Heart left ventricle (tissue), 16 donors: ENCODE results near the gene JPH3. TPM values are rescaled to one million over a fixed set of nuclear protein-coding genes. Genes with fewer than 3 reads are reported as not detected.

Source experiments
- ATAC-seq, 4 donors: fragments of 200-7000 bp; cut with Tn5 transposase; one replicate each; pipeline ENCODE4 v1.9.1; 2020 to 2022; ENCODE audit warnings: moderate library complexity in 4 of 4, mild to moderate bottlenecking in 3 of 4, moderate number of reproducible peaks in 1 of 4
- DNase-seq, 5 donors: peaks; one replicate each; pipeline ENCODE4 v3.0.0-alpha.2; 2020
- H3K27ac ChIP-seq, 12 donors: fragments of 200-600 bp; sonication (generic) in 4 of 12; one replicate each; pipeline versions ENCODE4 v1.5.0 to v1.8.0; 2016 to 2022; ENCODE audit warnings: mild to moderate bottlenecking in 2 of 12
- H3K27me3 ChIP-seq, 9 donors: fragments of 200-600 bp; sonication (generic) in 2 of 9; one replicate each; pipeline versions ENCODE4 v1.5.1 to v1.8.0; 2016 to 2022; ENCODE audit warnings: mild to moderate bottlenecking in 3 of 9
- H3K36me3 ChIP-seq, 9 donors: fragments of 200-600 bp; sonication (generic) in 2 of 9; one replicate each; pipeline versions ENCODE4 v1.5.0 to v1.8.0; 2018 to 2022; ENCODE audit warnings: mild to moderate bottlenecking in 2 of 9
- H3K4me1 ChIP-seq, 12 donors: fragments of 200-600 bp; sonication (generic) in 4 of 12; one replicate each; pipeline versions ENCODE4 v1.5.0 to v1.8.0; 2016 to 2022; ENCODE audit warnings: mild to moderate bottlenecking in 3 of 12
- H3K4me3 ChIP-seq, 12 donors: fragments of 200-600 bp; sonication (generic) in 4 of 12; one replicate each; pipeline versions ENCODE4 v1.5.0 to v1.8.0; 2017 to 2022; ENCODE audit warnings: mild to moderate bottlenecking in 9 of 12, moderate library complexity in 4 of 12
- H3K9me3 ChIP-seq, 12 donors: fragments of 200-600 bp; sonication (generic) in 4 of 12; one replicate each; pipeline versions ENCODE4 v1.5.0 to v1.8.0; 2016 to 2022; ENCODE audit warnings: mild to moderate bottlenecking in 1 of 12
- POLR2A ChIP-seq, 2 donors: fragments of 450-650 bp; IDR thresholded peaks; one replicate each; pipeline ENCODE4 v1.6.1; 2017; ENCODE audit warnings: antibody characterized with exemption in 2 of 2, mild to moderate bottlenecking in 2 of 2, moderate library complexity in 2 of 2
- WGBS, 4 donors: extraction: QIAGEN DNeasy Blood & Tissue Kit in 2 of 4; methylation state at CpG; one replicate each; pipeline versions ENCODE4 v1.1.5 to v1.1.7; 2013 to 2018; 5-methylcytosine and 5-hydroxymethylcytosine counted together
- intact Hi-C, 10 donors: fragments of 100-400 bp; cut with DNase I; formaldehyde crosslinking; loops; one replicate each; pipeline versions ENCODE4 v1.11.1 to v1.14.2; 2022
- polyA plus RNA-seq, 2 donors: library from polyadenylated mRNA; stranded (reverse); fragments of 200-250 nt; gene quantifications; one replicate each; pipeline ENCODE4 v1.2.3, GENCODE V29; 2013
- total RNA-seq, 9 donors: library from RNA; depleted of rRNA in 2 of 9; stranded (reverse); fragments of >200 nt in 2 of 9; fragmentation: NEBNext Ultra II Directional in 3 of 9; extraction: Animal tissue kit (Norgen Biotek cat#: 25700) in 3 of 9; gene quantifications; one replicate each; pipeline versions ENCODE4 v1.1.0 to v1.2.4, GENCODE V29; 2016 to 2023
- TF ChIP-seq, protein P1 (sequence below), 12 donors: fragments of 200-600 bp; sonication (generic) in 4 of 12; IDR thresholded peaks; one replicate each; pipeline versions ENCODE4 v1.5.0 to v1.8.0; 2018 to 2022; ENCODE audit warnings: antibody characterized with exemption in 12 of 12, mild to moderate bottlenecking in 5 of 12
- donor health status: ischemic (EF 13 %, LVEDD 7.1; RV severe dilation, severe dysfunction).
- donor health status: healthy with polysubstance abuse.
- donor health status: DM: no; HTN: yes; CAD: no.
- donor health status: DM: no; HTN: no; CAD: no.
- donor health status: ischemic (EF 25% LVEDD 6.9; RV normal size, moderate dysfunction).
- donor health status: ischemic (EF 25% LVEDD 5.7; RV mildly dilated, moderate dysfunction).
- donor health status: healthy.
- donor health status: DM: yes; HTN: yes; CAD: no.
- donor health status: ischemic (EF 35%, LVEDD 5.7; RV mildly dilated, moderate dysfunction).
- donor health status: nonischemic (EF 11% LVEDD 7.7; RV severe dilation, severe dysfunction).
- donor health status: DM: yes; HTN: yes; CAD: no.
- donor health status: PGD.
- donor health status: ischemic (EF 29% LVEDD 5.4; RV normal size, mild dysfunction).
- donor health status: nonischemic (EF 23%, LVEDD 6.1; RV moderate dilation, normal function).

The JPH3 gene
- total and polyA plus RNA-seq, 11 donors = 0.03 to 0.58 (median 0.21) TPM; not detected in 7

DNA sequence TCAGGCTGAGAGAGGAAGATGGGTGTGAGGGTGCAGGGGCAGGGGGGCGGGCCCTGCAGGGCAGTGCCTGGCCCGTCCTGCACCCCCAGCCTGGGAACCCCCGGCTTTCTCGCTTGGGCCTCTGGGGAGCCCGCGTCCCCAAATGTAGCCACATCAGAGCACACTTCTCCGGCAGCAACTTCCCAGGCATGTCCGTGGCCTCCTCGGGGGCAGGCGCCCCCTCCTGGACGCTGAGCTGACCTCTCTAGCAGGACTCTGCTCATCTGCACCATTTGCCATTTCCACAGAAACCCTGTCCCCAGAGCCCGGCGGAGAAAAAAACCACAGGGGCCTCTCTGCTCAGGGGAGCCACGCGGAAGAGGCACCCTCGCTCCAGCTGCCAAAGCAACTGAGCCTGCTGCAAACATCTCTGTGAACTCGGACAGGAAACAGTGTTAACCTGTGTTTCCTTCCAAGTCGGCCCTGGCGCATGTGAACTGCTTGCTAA lies 100.1 kb downstream of the JPH3 start:
- Histone ChIP-seq H3K4me1 (peaks cover 0 to 15% (median 0%) of the 10 kb centered on the region in 12 donors), H3K27ac (no peak overlapping the region), H3K36me3 (peaks cover 0 to 35% (median 8%) of the 10 kb centered on the region in 9 donors), H3K9me3 (no peaks in the 10 kb centered on the region), H3K27me3 (no peaks in the 10 kb centered on the region), H3K4me3 (no peak overlapping the region)
- intact Hi-C loops = loop anchor here in 1 of 10 donors (5.0 kb wide), 1 partner anchor 115 kb away; no protein-coding TSS in a partner anchor
- TF ChIP-seq, protein P1, sequence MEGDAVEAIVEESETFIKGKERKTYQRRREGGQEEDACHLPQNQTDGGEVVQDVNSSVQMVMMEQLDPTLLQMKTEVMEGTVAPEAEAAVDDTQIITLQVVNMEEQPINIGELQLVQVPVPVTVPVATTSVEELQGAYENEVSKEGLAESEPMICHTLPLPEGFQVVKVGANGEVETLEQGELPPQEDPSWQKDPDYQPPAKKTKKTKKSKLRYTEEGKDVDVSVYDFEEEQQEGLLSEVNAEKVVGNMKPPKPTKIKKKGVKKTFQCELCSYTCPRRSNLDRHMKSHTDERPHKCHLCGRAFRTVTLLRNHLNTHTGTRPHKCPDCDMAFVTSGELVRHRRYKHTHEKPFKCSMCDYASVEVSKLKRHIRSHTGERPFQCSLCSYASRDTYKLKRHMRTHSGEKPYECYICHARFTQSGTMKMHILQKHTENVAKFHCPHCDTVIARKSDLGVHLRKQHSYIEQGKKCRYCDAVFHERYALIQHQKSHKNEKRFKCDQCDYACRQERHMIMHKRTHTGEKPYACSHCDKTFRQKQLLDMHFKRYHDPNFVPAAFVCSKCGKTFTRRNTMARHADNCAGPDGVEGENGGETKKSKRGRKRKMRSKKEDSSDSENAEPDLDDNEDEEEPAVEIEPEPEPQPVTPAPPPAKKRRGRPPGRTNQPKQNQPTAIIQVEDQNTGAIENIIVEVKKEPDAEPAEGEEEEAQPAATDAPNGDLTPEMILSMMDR (IDR thresholded peaks at IDR 0.05) = peak in 10 of 12 donors; percentile 12 to 59 (median 37)
- TF ChIP-seq POLR2A (IDR thresholded peaks at IDR 0.05) = no peak
- ATAC-seq (peak in 1 of 4 donors; percentile 36), DNase-seq (no peak)
- 43 to 54% (median 50%) methylated on average over 15 to 19 of the region's 19 CpGs for WGBS, 4 donors

DNA sequence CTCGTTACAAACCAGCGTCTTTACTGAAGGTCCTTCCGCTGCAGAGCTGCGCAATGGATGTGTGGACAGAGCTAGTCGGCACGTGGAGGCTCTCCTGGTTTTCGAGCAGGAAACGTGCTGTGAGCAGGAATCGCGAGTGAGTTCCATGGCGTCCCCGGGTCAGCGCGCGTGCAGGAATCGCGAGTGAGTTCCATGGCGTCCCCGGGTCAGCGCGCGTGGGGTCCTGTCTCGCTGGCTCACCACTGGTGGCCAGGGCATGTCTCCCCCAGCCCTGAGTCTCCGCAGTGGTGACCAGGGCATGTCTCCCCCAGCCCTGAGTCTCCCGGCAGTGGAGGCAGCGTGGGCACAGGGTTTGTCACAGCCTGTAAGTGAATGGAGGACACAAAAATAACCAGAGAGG lies 100.8 kb downstream of the JPH3 start:
- intact Hi-C loops = loop anchor here in 1 of 10 donors (5.0 kb wide), 1 partner anchor 116 kb away; no protein-coding TSS in a partner anchor
- Histone ChIP-seq H3K27ac (no peak overlapping the region), H3K9me3 (no peaks in the 10 kb centered on the region), H3K27me3 (no peaks in the 10 kb centered on the region), H3K4me1 (peaks cover 0 to 15% (median 0%) of the 10 kb centered on the region in 12 donors), H3K36me3 (peaks cover 0 to 42% (median 15%) of the 10 kb centered on the region in 9 donors), H3K4me3 (no peak overlapping the region)
- 68 to 88% (median 83%) methylated on average over 25 to 26 of the region's 26 CpGs for WGBS, 4 donors
- DNase-seq (no peak), ATAC-seq (no peak)
- TF ChIP-seq, protein P1 (IDR thresholded peaks at IDR 0.05) = no peak
- no peak for TF ChIP-seq POLR2A (IDR thresholded peaks at IDR 0.05)

DNA sequence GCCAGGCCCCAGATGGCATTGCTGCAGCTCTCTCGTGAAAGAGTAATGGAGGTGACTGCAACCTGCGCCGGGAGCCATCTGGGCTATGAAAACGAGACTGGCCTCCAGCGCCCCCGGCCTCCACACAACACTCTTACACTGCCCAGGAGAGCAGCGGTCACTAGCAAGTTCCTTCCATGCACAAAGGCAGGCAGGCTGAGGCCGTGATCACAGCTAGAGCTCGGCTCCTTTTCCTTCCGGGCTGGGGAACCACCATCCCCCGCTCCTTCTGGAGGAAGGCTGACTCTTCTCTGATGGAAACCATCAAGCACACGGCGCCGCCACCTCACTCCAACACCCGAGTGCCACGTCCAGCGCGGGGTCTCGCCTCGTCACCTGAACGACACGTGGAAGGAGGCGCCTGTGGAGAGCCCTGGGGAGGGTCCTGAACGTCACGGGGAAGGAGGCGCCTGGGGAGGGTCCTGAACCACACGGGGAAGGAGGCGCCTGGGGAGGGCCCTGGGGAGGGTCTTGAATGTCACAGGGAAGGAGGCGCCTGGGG lies 101.6 kb downstream of the JPH3 start:
- TF ChIP-seq, protein P1 (IDR thresholded peaks at IDR 0.05) = no peak
- no peak for TF ChIP-seq POLR2A (IDR thresholded peaks at IDR 0.05)
- DNase-seq (no peak), ATAC-seq (no peak)
- intact Hi-C loops = loop anchor here in 1 of 10 donors (5.0 kb wide), 1 partner anchor 117 kb away; no protein-coding TSS in a partner anchor
- no peaks in the 10 kb centered on the region for H3K9me3 ChIP-seq
- peaks cover 0 to 15% (median 0%) of the 10 kb centered on the region in 12 donors for H3K4me1 ChIP-seq
- H3K27me3 ChIP-seq = no peaks in the 10 kb centered on the region
- H3K36me3 ChIP-seq = peaks cover 0 to 50% (median 23%) of the 10 kb centered on the region in 9 donors
- no peak overlapping the region for H3K27ac ChIP-seq
- WGBS, 4 donors = 83 to 92% (median 89%) methylated on average over 21 to 29 of the region's 29 CpGs
- no peak overlapping the region for H3K4me3 ChIP-seq

DNA sequence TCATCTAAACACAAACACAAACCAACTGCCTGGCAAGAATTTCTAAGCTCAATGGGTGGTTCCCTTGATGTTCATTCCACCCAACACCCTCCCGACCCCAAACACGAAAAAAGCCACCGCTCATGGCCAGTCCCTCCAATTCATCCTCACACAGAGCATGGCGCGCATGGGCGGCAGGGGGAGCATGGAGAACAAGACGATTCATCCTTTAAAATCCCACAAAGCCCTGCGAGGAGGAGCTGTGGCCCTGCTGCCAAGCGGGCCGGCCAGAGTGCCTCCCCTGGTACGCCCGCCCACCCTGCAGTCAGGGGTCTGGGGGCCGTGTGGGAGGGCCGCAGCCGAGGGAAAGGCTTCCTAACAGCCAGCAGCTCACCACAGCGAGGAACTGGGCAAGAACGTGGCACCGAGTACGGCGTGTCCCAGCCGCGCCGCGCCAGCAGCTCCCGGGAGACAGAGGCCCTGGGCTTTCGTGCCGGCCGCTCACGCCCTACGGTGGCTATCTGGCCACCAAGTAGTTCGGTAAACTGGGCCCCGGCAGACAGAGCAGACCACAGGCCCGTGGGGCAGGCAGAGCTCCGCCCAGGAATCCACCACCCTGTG lies 102.5 kb downstream of the JPH3 start:
- H3K36me3 ChIP-seq = peaks cover 0 to 53% (median 30%) of the 10 kb centered on the region in 9 donors
- TF ChIP-seq, protein P1 (IDR thresholded peaks at IDR 0.05) = no peak
- no peak for TF ChIP-seq POLR2A (IDR thresholded peaks at IDR 0.05)
- H3K4me1 ChIP-seq = peaks cover 0 to 15% (median 0%) of the 10 kb centered on the region in 12 donors
- H3K27me3 ChIP-seq = no peaks in the 10 kb centered on the region
- no peak overlapping the region for H3K27ac ChIP-seq
- no peak for DNase-seq
- intact Hi-C loops = loop anchor here in 1 of 10 donors (5.0 kb wide), 1 partner anchor 118 kb away; no protein-coding TSS in a partner anchor
- WGBS, 4 donors = 92 to 96% (median 95%) methylated on average over 19 to 34 of the region's 34 CpGs
- no peak for ATAC-seq
- H3K4me3 ChIP-seq = no peak overlapping the region
- no peaks in the 10 kb centered on the region for H3K9me3 ChIP-seq
